ENCODE measurements around the gene SELENOW.
"Not testable (repeated sequence)": the region's sequence is repeated elsewhere in the genome, so short reads cannot be mapped to it uniquely, and the experiment has no call there.

Gene SELENOW

GRCh38 chr19:47766359-47766620, 12.2 kb upstream of the SELENOW start:
- no peaks in the 10 kb centered on the region for H3K27me3 ChIP-seq (replicated peaks)
- no peak overlapping the region for H3K4me3 ChIP-seq (ENCODE audit: low read depth, low read length)
- DNase-seq, result no peak
- in situ Hi-C loops (cut with HindIII; ENCODE audit: low pct_ligation_motif_present, low sequenced_read_pairs), result no loop called here
- TF ChIP-seq, protein P1, sequence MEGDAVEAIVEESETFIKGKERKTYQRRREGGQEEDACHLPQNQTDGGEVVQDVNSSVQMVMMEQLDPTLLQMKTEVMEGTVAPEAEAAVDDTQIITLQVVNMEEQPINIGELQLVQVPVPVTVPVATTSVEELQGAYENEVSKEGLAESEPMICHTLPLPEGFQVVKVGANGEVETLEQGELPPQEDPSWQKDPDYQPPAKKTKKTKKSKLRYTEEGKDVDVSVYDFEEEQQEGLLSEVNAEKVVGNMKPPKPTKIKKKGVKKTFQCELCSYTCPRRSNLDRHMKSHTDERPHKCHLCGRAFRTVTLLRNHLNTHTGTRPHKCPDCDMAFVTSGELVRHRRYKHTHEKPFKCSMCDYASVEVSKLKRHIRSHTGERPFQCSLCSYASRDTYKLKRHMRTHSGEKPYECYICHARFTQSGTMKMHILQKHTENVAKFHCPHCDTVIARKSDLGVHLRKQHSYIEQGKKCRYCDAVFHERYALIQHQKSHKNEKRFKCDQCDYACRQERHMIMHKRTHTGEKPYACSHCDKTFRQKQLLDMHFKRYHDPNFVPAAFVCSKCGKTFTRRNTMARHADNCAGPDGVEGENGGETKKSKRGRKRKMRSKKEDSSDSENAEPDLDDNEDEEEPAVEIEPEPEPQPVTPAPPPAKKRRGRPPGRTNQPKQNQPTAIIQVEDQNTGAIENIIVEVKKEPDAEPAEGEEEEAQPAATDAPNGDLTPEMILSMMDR (IDR thresholded peaks at IDR 0.05; ENCODE audit: low read depth, low read length, missing control alignments), result no peak
- H3K27ac ChIP-seq, result no peak overlapping the region
- H3K36me3 ChIP-seq (replicated peaks), result no peaks in the 10 kb centered on the region

DNA sequence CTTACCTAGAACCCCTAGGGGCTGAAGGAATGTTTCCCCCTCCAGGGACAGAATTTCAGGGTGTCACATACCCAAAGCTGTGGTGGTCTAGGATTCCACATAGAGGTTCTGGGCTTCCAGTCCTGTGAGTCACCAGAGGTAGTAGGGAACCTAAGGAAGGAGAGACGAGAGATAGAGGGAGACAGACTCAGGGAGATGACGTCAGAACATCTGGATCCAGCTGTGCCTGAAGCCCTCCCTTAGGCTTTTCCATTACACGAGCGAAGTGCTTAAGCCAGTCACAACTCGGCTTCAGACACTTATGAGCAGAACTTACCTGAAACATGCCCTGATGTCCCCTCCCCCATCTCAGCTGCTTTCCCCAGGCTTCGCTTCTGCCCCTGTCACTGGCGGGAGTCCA, 11.8 kb upstream of the SELENOW start:
- no peaks in the 10 kb centered on the region for H3K36me3 ChIP-seq (replicated peaks)
- in situ Hi-C loops (cut with HindIII; ENCODE audit: low pct_ligation_motif_present, low sequenced_read_pairs), result no loop called here
- DNase-seq, result no peak
- no peak overlapping the region for H3K4me3 ChIP-seq (ENCODE audit: low read depth, low read length)
- H3K27ac ChIP-seq, result no peak overlapping the region
- TF ChIP-seq, protein P1 (IDR thresholded peaks at IDR 0.05; ENCODE audit: low read depth, low read length, missing control alignments), result no peak
- no peaks in the 10 kb centered on the region for H3K27me3 ChIP-seq (replicated peaks)

- TF ChIP-seq, protein P1 (IDR thresholded peaks at IDR 0.05; ENCODE audit: low read depth, low read length, missing control alignments), result no peak
- in situ Hi-C loops (cut with HindIII; ENCODE audit: low pct_ligation_motif_present, low sequenced_read_pairs), result no loop called here
- no peak for DNase-seq
- no peaks in the 10 kb centered on the region for H3K27me3 ChIP-seq (replicated peaks)
- no peak overlapping the region for H3K27ac ChIP-seq
- H3K4me3 ChIP-seq (ENCODE audit: low read depth, low read length), result no peak overlapping the region
- no peaks in the 10 kb centered on the region for H3K36me3 ChIP-seq (replicated peaks)
Observed at GRCh38 chr19:47767349-47767748, 11.2 kb upstream of the SELENOW start.

- H3K27ac ChIP-seq, result no peak overlapping the region
- H3K4me3 ChIP-seq (ENCODE audit: low read depth, low read length), result no peak overlapping the region
- DNase-seq, result no peak
- H3K36me3 ChIP-seq (replicated peaks), result no peaks in the 10 kb centered on the region
- in situ Hi-C loops (cut with HindIII; ENCODE audit: low pct_ligation_motif_present, low sequenced_read_pairs), result no loop called here
- TF ChIP-seq, protein P1 (IDR thresholded peaks at IDR 0.05; ENCODE audit: low read depth, low read length, missing control alignments), result peak; percentile 22
- no peaks in the 10 kb centered on the region for H3K27me3 ChIP-seq (replicated peaks)
Observed at GRCh38 chr19:47768604-47769003, 9.9 kb upstream of the SELENOW start.

DNA sequence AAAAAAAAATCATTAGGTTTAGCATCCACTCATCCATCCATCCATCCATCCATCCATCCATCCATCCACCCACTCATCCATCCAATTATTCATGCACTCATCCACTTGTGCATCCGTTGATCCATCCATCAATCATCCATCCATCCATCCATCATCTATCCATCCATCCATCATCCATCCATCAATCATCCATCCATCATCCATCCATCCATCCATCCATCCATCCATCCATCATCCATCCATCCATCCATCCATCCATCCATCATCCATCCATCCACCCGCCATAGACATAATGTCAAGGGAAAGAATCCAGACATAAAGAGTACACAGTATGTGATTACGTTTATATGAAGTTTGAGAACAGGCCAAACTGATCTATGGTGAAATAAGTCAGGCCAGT, 9.0 kb upstream of the SELENOW start:
- no peak for DNase-seq
- TF ChIP-seq, protein P1 (IDR thresholded peaks at IDR 0.05; ENCODE audit: low read depth, low read length, missing control alignments), result no peak
- in situ Hi-C loops (cut with HindIII; ENCODE audit: low pct_ligation_motif_present, low sequenced_read_pairs), result no loop called here
- no peaks in the 10 kb centered on the region for H3K36me3 ChIP-seq (replicated peaks)
- no peaks in the 10 kb centered on the region for H3K27me3 ChIP-seq (replicated peaks)
- no peak overlapping the region for H3K27ac ChIP-seq
- H3K4me3 ChIP-seq (ENCODE audit: low read depth, low read length), result no peak overlapping the region

DNA sequence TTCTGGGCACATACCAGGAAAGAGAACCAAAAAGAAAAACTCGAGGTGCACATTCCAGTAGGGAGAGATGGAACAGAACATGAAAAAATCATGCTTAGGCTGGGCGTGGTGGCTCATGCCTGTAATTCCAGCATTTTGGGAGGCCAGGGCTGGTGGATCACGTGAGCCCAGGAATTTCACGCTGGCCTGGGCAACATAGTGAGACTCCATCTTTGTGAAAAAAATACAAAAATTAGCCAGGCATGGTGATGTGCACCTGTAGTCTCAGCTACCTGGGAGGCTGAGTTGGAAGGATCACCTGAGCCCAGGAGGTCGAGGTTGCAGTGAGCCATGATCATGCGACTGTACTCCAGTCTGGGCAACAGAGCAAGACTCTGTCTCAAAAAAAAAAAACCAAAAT, 7.2 kb upstream of the SELENOW start:
- DNase-seq; H3K4me3 ChIP-seq (ENCODE audit: low read depth, low read length); H3K36me3 ChIP-seq (replicated peaks); in situ Hi-C loops (cut with HindIII; ENCODE audit: low pct_ligation_motif_present, low sequenced_read_pairs); H3K27ac ChIP-seq; H3K27me3 ChIP-seq (replicated peaks): not testable (repeated sequence)

All from brain microvascular endothelial cell (primary cell).